Neural cell (in vitro differentiated cells): ENCODE data around the gene PLXNA4.

Experiments used
- EP300 ChIP-seq: fragments of 450-650 bp; conservative IDR thresholded peaks from 2 replicates; pipeline ENCODE4 v1.6.1; 2014; ENCODE audit warnings: antibody characterized with exemption, mild to moderate bottlenecking, moderate library complexity; ENCODE audit not compliant: poor library complexity, severe bottlenecking
- EZH2 ChIP-seq: fragments of 200-600, 300-800 bp; shearing (Covaris generic), sonication (generic); IDR thresholded peaks from 2 replicates; pipeline ENCODE4 v1.6.1; 2014; ENCODE audit warnings: antibody characterized with exemption, low read length, borderline replicate concordance, mild to moderate bottlenecking; ENCODE audit not compliant: insufficient read depth, poor library complexity, severe bottlenecking
- RAD21 ChIP-seq: fragments of 450-650 bp; conservative IDR thresholded peaks from 2 replicates; pipeline ENCODE4 v1.6.1; 2014; ENCODE audit warnings: antibody characterized with exemption, mild to moderate bottlenecking, moderate library complexity
- TF ChIP-seq, protein P1 (sequence below): fragments of 450-650 bp; IDR thresholded peaks from 2 replicates; pipeline ENCODE4 v1.5.1; 2014; ENCODE audit warnings: antibody characterized with exemption, mild to moderate bottlenecking, moderate library complexity; ENCODE audit not compliant: poor library complexity, severe bottlenecking

- TF ChIP-seq EZH2 = no peak
- no peak for TF ChIP-seq RAD21
- no peak for TF ChIP-seq EP300
- TF ChIP-seq, protein P1, sequence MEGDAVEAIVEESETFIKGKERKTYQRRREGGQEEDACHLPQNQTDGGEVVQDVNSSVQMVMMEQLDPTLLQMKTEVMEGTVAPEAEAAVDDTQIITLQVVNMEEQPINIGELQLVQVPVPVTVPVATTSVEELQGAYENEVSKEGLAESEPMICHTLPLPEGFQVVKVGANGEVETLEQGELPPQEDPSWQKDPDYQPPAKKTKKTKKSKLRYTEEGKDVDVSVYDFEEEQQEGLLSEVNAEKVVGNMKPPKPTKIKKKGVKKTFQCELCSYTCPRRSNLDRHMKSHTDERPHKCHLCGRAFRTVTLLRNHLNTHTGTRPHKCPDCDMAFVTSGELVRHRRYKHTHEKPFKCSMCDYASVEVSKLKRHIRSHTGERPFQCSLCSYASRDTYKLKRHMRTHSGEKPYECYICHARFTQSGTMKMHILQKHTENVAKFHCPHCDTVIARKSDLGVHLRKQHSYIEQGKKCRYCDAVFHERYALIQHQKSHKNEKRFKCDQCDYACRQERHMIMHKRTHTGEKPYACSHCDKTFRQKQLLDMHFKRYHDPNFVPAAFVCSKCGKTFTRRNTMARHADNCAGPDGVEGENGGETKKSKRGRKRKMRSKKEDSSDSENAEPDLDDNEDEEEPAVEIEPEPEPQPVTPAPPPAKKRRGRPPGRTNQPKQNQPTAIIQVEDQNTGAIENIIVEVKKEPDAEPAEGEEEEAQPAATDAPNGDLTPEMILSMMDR = no peak
These were observed 254.9 kb downstream of the PLXNA4 start for GRCh38 chr7:132321387-132321786.
